Stimulated activated naive B cell treated with anti-CD40 and anti-IgM and Interleukin-4, amounts not matched to agents 10 μg/mL and 1 μg/mL and 100 μg/mL, for 72 hours (primary cell): Measurements from ENCODE around the gene NPEPL1.
"Not testable (repeated sequence)": the region's sequence is repeated elsewhere in the genome, so short reads cannot be mapped to it uniquely, and the experiment has no call there.

Experiments used
- ATAC-seq, 2 donors: fragments of 150-1000 bp; cut with Tn5 transposase; replicated peaks; 2 replicates each; pipeline ENCODE4 v1.10.0; 2021; ENCODE audit warnings: moderate library complexity in 1 of 2
- DNase-seq: peaks from one replicate; pipeline ENCODE4 v3.0.0; 2021
- H3K27ac Mint-ChIP-seq: one replicate; pipeline ENCODE4 v1.8.0; 2022; ENCODE audit warnings: mild to moderate bottlenecking, mixed read lengths
- H3K27me3 Mint-ChIP-seq, 2 donors: one replicate each; pipeline ENCODE4 v1.8.0; 2022; ENCODE audit warnings: mixed read lengths in 2 of 2
- H3K36me3 Mint-ChIP-seq, 2 donors: one replicate each; pipeline ENCODE4 v1.8.0; 2022; ENCODE audit warnings: mixed read lengths in 2 of 2, mild to moderate bottlenecking in 1 of 2
- H3K4me1 Mint-ChIP-seq, 2 donors: one replicate each; pipeline ENCODE4 v1.8.0; 2022; ENCODE audit warnings: mixed read lengths in 2 of 2, mild to moderate bottlenecking in 1 of 2
- H3K4me3 Mint-ChIP-seq, 2 donors: one replicate each; pipeline ENCODE4 v1.8.0; 2022; ENCODE audit warnings: mild to moderate bottlenecking in 2 of 2, mixed read lengths in 2 of 2, moderate library complexity in 1 of 2
- H3K9me3 Mint-ChIP-seq, 2 donors: one replicate each; pipeline ENCODE4 v1.8.0; 2022; ENCODE audit warnings: mixed read lengths in 2 of 2, mild to moderate bottlenecking in 1 of 2

Gene NPEPL1

DNA sequence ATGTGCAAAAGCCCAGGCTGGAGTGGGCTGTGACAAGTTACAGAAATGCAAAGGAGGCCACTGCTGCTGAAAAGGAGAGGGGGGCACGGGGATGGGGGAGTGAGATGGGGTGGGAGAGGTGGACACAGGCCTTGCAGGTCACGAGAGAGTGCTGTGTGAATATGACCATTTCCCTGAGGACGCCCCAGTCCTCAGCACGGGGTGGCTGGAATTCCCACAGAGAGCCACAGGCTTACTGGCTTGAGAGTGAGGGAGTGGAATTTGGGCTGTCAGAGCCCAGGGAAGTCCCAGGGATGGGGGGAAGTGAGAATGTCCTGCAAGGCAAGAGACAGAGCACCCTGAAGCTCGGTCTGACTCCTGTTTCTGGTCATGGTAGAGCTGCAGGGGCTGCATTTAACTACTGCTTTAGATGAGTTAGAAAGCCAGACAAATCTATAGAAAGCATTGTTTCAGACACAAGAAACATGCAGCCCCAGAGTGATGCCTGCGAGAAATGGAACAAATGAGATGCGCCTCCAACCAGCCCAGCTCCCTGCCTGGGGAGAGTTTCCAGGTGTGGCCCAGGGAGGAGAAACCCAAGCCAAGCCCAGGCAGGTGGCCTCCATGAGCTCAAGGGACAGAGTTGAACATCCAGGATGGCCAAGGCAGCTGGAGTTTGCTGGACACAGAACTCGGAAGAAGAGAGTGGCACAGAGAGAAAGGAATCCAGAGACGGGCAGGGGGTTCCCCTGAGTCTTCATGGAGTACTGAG is 30.5 kb downstream of the NPEPL1 start:
- Mint-ChIP-seq H3K4me3 (no peak overlapping the region), H3K27me3 (peaks cover 40 to 51% of the 10 kb centered on the region in 2 donors), H3K9me3 (peaks cover 3 to 4% of the 10 kb centered on the region in 2 donors), H3K36me3 (peaks cover 0 to 4% of the 10 kb centered on the region in 2 donors), H3K4me1 (no peaks in the 10 kb centered on the region), H3K27ac (no peak overlapping the region)
- ATAC-seq (no peak), DNase-seq (no peak)

DNA sequence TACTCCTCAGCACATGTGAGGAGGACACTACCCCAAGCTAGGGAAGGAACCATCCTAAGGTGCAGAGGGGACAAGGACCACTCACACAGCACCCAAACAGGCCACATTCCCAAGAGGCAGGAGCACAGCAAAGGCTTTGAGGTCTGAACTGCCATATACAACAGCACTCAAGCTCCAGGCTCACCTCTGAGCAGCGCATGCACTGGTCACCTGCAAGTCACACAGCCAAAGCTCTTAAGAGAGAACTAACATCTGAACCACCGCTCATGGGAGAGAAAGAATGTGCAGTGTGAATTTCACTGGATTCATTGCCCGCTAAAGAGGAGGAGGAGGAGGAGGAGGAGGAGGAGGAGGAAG is 31.0 kb downstream of the NPEPL1 start:
- Mint-ChIP-seq H3K36me3 (peaks cover 0 to 4% of the 10 kb centered on the region in 2 donors), H3K27me3 (peaks cover 41 to 51% of the 10 kb centered on the region in 2 donors), H3K4me1 (no peaks in the 10 kb centered on the region), H3K9me3 (peaks cover 3 to 4% of the 10 kb centered on the region in 2 donors), H3K27ac (no peak overlapping the region), H3K4me3 (no peak overlapping the region)
- ATAC-seq = no peak
- no peak for DNase-seq

DNA sequence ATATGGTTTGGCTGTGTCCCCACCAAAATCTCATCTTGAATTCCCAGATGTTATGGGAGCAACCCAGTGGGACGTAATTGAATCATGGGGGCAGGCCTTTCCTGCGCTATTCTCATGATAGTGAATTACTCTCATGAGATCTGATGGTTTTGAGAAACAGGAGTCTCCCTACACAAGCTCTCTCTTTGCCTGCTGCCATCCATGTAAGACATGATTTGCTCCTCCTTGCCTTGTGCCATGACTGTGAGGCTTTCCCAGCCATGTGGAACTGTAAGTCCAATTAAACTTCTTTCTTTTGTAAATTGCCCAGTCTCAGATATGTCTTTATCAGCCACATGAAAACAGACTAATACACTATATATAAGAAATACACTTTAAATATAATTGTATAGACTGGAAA is 33.6 kb downstream of the NPEPL1 start:
- peaks cover 43 to 53% of the 10 kb centered on the region in 2 donors for H3K27me3 Mint-ChIP-seq

DNA sequence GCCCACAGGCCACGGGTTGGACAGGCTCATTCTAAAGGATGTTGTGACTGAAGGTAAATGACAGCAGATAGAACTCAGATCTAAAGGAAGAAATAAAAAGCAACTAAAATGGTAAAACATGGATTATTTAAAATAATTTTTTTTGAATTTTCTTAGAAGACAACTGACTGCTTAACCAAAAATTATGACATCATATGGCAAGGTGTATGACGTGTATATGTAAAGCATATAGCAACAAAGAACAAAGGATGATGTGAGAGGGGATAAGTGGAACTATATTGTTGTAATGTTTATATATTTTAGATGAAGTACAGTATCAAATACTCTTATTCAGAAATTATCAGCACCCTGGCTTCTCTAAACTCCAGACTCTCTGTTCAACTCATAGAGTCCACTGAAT is 38.6 kb downstream of the NPEPL1 start:
- no peaks in the 10 kb centered on the region for H3K4me1 Mint-ChIP-seq
- peaks cover 0 to under 1% of the 10 kb centered on the region in 2 donors for H3K36me3 Mint-ChIP-seq
- H3K4me3 Mint-ChIP-seq = no peak overlapping the region
- no peak for DNase-seq
- peaks cover 26 to 34% of the 10 kb centered on the region in 2 donors for H3K27me3 Mint-ChIP-seq
- H3K9me3 Mint-ChIP-seq = peaks cover 1 to 2% of the 10 kb centered on the region in 2 donors
- no peak overlapping the region for H3K27ac Mint-ChIP-seq
- ATAC-seq = no peak

More for the DNA sequence above, 33.6 kb downstream of the NPEPL1 start:
- not testable (repeated sequence) for H3K4me3 Mint-ChIP-seq, H3K4me1 Mint-ChIP-seq, H3K36me3 Mint-ChIP-seq, DNase-seq, H3K9me3 Mint-ChIP-seq, H3K27ac Mint-ChIP-seq, ATAC-seq

DNA sequence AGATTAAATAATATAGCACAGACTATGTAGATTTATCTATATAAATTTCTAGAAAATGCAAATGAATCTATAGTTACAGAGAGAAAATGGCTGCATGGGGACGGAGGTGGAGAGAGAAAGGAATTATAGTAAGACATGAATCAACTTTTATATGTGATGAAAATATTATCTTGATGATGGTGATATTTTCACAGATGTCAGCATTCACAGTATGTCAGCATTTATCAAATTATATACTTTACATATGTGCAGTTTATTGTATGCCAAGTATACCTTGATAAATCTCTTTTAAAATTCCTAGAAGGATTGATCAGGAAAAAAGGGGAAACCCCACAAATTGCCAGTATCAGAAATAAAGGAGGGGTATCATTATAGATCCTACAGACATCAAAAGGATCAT is 44.6 kb downstream of the NPEPL1 start:
- Mint-ChIP-seq H3K9me3 (no peaks in the 10 kb centered on the region), H3K36me3 (no peaks in the 10 kb centered on the region), H3K4me1 (no peaks in the 10 kb centered on the region), H3K4me3 (no peak overlapping the region), H3K27me3 (peaks cover 14 to 21% of the 10 kb centered on the region in 2 donors), H3K27ac (no peak overlapping the region)
- no peak for ATAC-seq
- no peak for DNase-seq

DNA sequence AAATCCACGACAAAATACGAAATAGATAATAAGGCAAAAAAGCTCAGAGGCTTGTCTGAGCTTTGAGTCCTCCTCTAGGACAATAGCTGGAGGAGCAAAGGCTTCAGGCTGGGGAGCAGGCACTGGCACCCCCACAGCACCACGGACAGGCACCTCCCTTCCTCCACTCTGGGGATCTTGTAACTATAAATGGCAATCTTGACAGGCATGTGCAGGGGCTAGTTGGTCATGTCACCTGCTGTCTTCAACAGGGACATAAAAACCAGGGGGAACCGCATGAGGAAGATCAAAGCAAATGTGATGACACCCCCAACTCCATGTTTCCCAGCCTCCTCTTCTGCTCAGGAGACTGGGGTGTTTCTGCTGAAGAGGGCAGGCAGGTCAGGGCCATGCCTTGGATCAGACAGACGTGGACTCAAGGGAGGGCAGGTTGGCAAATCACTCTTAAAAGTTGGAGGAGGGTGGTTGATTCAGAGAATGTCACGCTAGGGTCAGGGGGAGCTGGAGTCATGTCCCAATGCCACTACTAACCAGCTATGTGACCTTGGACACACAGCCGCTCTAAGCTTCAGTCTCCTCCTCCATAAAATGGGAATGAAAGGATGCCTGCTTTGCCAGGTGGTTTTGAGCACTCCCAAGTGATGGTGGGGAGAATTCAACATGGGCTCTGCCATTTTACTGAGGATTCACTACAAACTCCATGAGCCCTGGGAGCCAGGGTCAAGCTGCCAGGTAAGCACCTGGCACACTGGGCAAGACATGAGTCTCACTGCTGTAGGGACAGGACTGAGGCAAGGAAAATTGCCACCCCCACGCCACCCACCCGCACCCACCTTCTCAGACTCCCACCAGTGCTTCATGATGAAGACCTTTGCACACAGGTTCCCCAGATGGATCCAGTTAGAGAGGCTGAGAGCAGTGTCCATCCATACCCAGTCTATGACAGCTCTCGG is 48.0 kb downstream of the NPEPL1 start:
- H3K27me3 Mint-ChIP-seq = peaks cover 30 to 34% of the 10 kb centered on the region in 2 donors
- no peaks in the 10 kb centered on the region for H3K36me3 Mint-ChIP-seq
- H3K9me3 Mint-ChIP-seq = no peaks in the 10 kb centered on the region
- H3K4me3 Mint-ChIP-seq = no peak overlapping the region
- no peak for ATAC-seq
- no peak for DNase-seq
- no peak overlapping the region for H3K27ac Mint-ChIP-seq
- no peaks in the 10 kb centered on the region for H3K4me1 Mint-ChIP-seq

DNA sequence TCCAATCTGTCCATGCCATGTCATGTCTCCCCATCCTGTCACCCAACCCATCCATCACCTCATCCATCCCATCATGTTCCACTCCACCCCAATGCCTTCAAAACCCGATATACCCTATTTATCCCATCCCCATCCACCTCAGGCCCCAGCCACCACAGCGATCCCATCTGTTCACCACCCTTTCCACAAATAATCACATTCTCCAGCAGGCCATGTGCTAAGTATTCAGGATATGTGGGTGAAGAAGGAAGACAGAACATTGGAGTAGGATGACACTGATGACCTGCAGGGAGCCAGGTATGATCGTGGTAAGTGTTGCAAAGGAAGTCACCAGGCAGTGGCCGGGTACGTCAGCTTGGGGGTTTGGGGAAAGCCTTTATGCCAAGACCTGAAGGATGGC is 48.8 kb downstream of the NPEPL1 start:
- no peak overlapping the region for H3K4me3 Mint-ChIP-seq
- DNase-seq (no peak), ATAC-seq (no peak)
- no peaks in the 10 kb centered on the region for H3K36me3 Mint-ChIP-seq
- H3K27ac Mint-ChIP-seq = no peak overlapping the region
- H3K4me1 Mint-ChIP-seq = no peaks in the 10 kb centered on the region
- peaks cover 31 to 38% of the 10 kb centered on the region in 2 donors for H3K27me3 Mint-ChIP-seq
- H3K9me3 Mint-ChIP-seq = no peaks in the 10 kb centered on the region

DNA sequence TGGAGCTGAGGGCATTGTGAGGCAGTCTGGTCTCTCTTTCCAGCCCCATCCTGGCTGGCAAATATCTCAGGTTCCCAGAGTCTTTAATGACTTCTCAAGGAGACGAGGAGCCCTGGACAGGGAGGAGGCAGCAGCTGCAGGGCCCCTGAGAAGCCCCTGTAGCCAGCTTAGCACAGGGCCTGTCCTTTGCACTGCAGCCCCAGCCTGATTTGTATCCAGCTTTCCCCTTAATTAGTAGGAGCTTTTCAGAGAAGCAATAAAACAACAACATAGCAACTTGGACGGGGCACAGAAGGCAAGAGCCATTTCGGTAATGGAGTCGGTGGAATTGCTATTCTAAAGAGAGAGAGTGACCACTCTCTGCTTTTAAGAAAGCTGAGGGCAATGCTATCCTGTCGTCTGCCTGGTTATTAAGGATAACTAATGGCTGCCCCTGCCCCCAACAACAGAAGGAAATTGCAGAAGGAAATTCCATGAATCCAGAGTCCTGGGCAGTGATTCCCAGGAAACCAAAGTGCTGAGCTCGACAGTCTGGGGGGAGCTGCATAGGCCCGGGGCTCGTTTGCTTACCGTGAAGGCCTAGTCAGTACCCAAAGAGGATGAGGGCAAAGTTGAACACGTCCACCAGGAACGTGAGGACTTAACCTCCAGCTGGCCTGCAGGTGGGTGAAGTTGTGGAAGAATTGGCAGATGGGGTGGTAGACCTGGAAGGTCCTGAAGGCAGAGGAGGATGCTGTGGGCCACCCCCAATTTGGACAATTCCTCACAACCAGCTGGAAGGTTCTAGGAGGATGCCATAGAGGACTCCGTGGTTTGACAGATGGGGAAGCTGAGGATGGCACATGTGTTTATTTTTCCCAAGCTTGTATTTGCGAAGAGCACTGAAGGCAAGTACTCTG is 50.3 kb downstream of the NPEPL1 start:
- Mint-ChIP-seq H3K4me1 (no peaks in the 10 kb centered on the region), H3K27ac (no peak overlapping the region), H3K4me3 (no peak overlapping the region), H3K9me3 (no peaks in the 10 kb centered on the region), H3K27me3 (peaks cover 35 to 47% of the 10 kb centered on the region in 2 donors), H3K36me3 (no peaks in the 10 kb centered on the region)
- DNase-seq = no peak
- ATAC-seq = no peak

DNA sequence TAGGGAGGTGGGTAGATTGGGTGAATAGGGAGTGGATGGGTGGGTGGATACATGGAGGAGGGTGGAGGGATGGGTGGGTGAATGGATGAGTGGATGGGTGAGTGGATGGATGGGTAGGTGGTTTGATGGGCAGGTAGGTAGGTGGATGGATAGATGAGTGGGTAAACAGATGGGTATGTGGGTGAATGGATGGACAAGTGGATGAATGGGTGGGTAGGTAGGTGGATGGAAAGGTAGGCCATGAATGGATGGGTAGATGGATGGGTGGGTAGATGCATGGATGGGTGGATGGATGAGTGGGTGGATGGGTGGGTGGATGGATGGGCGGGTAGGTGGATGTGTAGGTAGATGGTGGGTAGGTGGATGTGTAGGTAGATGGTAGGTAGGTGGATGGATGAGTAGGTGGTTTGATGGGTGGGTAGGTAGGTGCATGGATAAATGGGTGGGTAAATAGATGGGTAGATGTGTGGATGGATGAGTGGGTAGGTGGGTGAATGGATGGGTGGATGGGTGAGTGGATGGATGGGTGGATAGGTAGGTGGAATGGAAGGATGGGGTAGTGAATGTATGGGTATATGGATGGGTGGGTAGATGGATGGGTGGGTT is 51.4 kb downstream of the NPEPL1 start:
- Mint-ChIP-seq H3K4me1 (no peaks in the 10 kb centered on the region), H3K27ac (no peak overlapping the region), H3K9me3 (no peaks in the 10 kb centered on the region), H3K36me3 (no peaks in the 10 kb centered on the region), H3K4me3 (no peak overlapping the region), H3K27me3 (peaks cover 43 to 50% of the 10 kb centered on the region in 2 donors)
- ATAC-seq (no peak), DNase-seq (no peak)

DNA sequence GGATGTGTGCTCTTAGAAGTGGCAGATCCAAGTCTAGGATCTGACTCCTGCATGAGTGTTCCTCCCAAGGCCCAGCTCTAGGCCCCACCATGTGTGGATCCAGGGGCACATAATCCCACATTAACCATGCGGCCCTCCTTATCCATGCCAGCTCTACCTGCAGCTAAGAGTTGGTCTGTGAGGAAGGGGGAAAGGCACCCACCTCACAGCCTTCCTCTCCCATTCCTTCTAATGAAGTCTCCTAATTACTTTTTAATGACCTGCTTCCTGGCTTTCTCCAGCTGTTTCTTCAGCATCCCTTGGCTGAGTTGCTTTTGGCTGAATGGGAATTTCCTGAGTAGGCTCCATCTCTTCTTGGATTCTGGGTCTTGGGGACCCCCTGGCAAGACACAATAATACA is 52.2 kb downstream of the NPEPL1 start:
- H3K27me3 Mint-ChIP-seq = peaks cover 46 to 50% of the 10 kb centered on the region in 2 donors
- no peaks in the 10 kb centered on the region for H3K9me3 Mint-ChIP-seq
- no peaks in the 10 kb centered on the region for H3K4me1 Mint-ChIP-seq
- H3K27ac Mint-ChIP-seq = no peak overlapping the region
- no peak overlapping the region for H3K4me3 Mint-ChIP-seq
- DNase-seq = no peak
- ATAC-seq = no peak
- no peaks in the 10 kb centered on the region for H3K36me3 Mint-ChIP-seq

DNA sequence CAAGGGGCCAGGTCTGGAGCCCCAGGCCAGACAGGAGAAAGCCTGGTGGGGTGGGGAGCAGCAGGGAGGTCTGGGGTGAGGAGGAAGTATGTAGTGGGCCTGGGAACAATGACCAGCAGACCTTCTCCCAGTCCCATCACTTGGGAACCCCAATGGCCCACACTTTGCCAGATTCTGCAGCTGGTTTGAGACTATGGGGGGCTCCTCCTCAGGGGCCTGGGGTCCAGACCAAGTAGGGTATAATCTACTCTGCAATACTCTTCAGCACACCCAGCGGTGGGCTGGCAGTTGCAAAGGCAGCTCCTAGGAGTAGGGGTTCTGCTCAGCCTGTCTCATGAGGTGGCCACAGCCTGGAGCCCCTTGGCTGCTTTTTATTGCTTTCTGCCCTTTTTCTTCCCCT is 52.8 kb downstream of the NPEPL1 start:
- H3K27me3 Mint-ChIP-seq = peaks cover 46 to 52% of the 10 kb centered on the region in 2 donors

DNA sequence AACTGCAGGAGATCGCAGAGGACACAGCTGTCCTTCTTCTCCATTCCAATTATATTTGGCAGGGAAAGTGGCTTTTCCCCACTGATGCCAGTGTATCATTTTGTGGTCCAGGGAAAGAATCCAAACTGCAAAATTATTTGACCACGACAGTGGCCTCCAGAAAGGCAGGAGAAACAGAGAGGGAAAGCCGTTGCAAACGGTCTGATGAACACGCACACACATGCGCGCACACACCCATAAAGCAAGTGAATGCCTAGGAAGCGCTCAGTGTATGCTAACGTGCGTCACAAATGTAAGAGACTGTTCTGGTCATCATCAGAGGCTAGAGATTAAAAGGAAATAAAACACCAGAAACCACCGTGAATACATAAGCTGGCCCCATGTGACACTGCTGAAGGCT is 54.0 kb downstream of the NPEPL1 start:
- Mint-ChIP-seq H3K27ac (no peak overlapping the region), H3K27me3 (peaks cover 54 to 56% of the 10 kb centered on the region in 2 donors), H3K4me3 (no peak overlapping the region), H3K36me3 (no peaks in the 10 kb centered on the region), H3K4me1 (no peaks in the 10 kb centered on the region), H3K9me3 (no peaks in the 10 kb centered on the region)
- DNase-seq (no peak), ATAC-seq (no peak)

More for the DNA sequence above, 52.8 kb downstream of the NPEPL1 start:
- Mint-ChIP-seq H3K4me3 (no peak overlapping the region), H3K4me1 (no peaks in the 10 kb centered on the region), H3K36me3 (no peaks in the 10 kb centered on the region), H3K27ac (no peak overlapping the region), H3K9me3 (no peaks in the 10 kb centered on the region)
- ATAC-seq (no peak), DNase-seq (no peak)

DNA sequence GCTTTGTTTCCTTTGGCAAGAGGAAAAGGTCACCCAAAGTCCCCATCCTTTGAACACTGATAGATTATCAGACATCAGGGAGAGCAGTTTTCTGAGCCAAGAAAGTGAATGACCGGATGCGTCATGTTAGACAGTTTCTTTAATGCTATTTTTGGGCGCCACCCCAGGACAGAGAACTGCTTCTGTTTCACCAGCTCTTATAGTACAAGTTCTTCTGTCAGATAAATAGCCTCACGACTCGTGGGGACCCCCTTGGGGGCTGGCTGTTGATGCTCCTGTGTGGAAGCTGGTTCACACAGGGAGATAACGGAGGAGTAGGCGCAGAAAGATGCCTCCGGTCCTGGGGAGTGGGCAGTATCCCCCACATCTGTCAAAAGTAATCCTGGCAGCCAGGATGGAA is 54.6 kb downstream of the NPEPL1 start:
- Mint-ChIP-seq H3K36me3 (no peaks in the 10 kb centered on the region), H3K4me1 (no peaks in the 10 kb centered on the region), H3K4me3 (no peak overlapping the region), H3K9me3 (no peaks in the 10 kb centered on the region), H3K27me3 (peaks cover 58 to 61% of the 10 kb centered on the region in 2 donors), H3K27ac (no peak overlapping the region)
- no peak for ATAC-seq
- no peak for DNase-seq

DNA sequence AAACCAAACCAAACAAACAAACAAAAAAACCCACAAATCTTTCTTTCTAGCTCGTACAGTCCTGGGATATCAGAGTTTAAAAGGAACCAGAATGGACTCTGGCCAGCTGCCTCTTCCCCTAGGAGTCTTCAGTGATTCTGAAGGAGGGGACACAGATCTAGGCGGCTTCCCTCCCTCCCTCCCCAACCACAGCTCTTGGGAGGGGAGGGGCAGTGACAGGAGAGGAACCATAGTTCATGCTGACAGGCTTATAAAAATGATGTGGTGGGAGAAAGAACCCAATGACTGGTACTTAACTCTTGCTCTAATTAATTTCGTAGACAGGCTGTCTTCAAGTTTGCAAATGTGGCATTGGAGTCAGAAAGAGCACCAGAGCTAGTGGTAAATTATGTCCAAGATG is 56.0 kb downstream of the NPEPL1 start:
- H3K27me3 Mint-ChIP-seq = peaks cover 48 to 55% of the 10 kb centered on the region in 2 donors
- no peak overlapping the region for H3K27ac Mint-ChIP-seq
- no peaks in the 10 kb centered on the region for H3K4me1 Mint-ChIP-seq
- no peak for ATAC-seq
- H3K36me3 Mint-ChIP-seq = no peaks in the 10 kb centered on the region
- no peaks in the 10 kb centered on the region for H3K9me3 Mint-ChIP-seq
- H3K4me3 Mint-ChIP-seq = no peak overlapping the region
- no peak for DNase-seq
